Neural cell (in vitro differentiated cells): Measurements from ENCODE around the gene CYP46A1. TPM values are rescaled to one million over a fixed set of nuclear protein-coding genes. Genes with fewer than 3 reads are reported as not detected.

Source experiments
- H2AFZ ChIP-seq: fragments of 200-600, 300-800 bp; sonication (generic), shearing (Covaris generic); 2 replicates; pipeline ENCODE4 v1.6.0; 2014; ENCODE audit warnings: low read depth, mild to moderate bottlenecking, antibody characterized with exemption, low read length, moderate library complexity
- H3F3A ChIP-seq: fragments of 200-600 bp; shearing (Covaris generic); 2 replicates; pipeline ENCODE4 v1.6.1; 2016; ENCODE audit warnings: mild to moderate bottlenecking, moderate library complexity, mixed read lengths, antibody characterized with exemption, low read length; ENCODE audit not compliant: insufficient read depth, poor library complexity, severe bottlenecking
- H3K27ac ChIP-seq: fragments of 200-600, 300-800 bp; sonication (generic), shearing (Covaris generic); 2 replicates; pipeline ENCODE4 v1.5.1; 2014; ENCODE audit warnings: mild to moderate bottlenecking, low read length, moderate library complexity
- H3K27me3 ChIP-seq: fragments of 300-800, 200-600 bp; sonication (generic), shearing (Covaris generic); 2 replicates; pipeline ENCODE4 v1.6.0; 2014; ENCODE audit warnings: mild to moderate bottlenecking, low read depth, low read length, moderate library complexity; ENCODE audit not compliant: insufficient read depth
- H3K36me3 ChIP-seq: fragments of 300-800, 200-600 bp; sonication (generic), shearing (Covaris generic); 2 replicates; pipeline ENCODE4 v1.5.1; 2014; ENCODE audit warnings: mild to moderate bottlenecking, antibody characterized with exemption, low read length, moderate library complexity; ENCODE audit not compliant: insufficient read depth
- H3K4me2 ChIP-seq: fragments of 300-800, 200-600 bp; sonication (generic), shearing (Covaris generic); 2 replicates; pipeline ENCODE4 v1.6.0; 2014; ENCODE audit warnings: mild to moderate bottlenecking, low read length
- H3K4me3 ChIP-seq: fragments of 300-800, 200-600 bp; sonication (generic), shearing (Covaris generic); 2 replicates; pipeline ENCODE4 v1.5.1; 2014; ENCODE audit warnings: mild to moderate bottlenecking, low read length, moderate library complexity
- H3K79me2 ChIP-seq: fragments of 200-600 bp; shearing (Covaris generic); replicated peaks from 2 replicates; pipeline ENCODE4 v1.6.0; 2014; ENCODE audit warnings: mild to moderate bottlenecking, low read length, moderate library complexity; ENCODE audit not compliant: insufficient read depth
- H3K9ac ChIP-seq: fragments of 300-800, 200-600 bp; sonication (generic), shearing (Covaris generic); 2 replicates; pipeline ENCODE4 v1.6.1; 2016; ENCODE audit warnings: mild to moderate bottlenecking, low read length, mixed read lengths
- H3K9me2 ChIP-seq: fragments of 200-600 bp; shearing (Covaris generic); 2 replicates; pipeline ENCODE4 v1.6.1; 2016; ENCODE audit warnings: mild to moderate bottlenecking, low read length, mixed read lengths; ENCODE audit not compliant: insufficient read depth
- H3K9me3 ChIP-seq: fragments of 200-600, 300-800 bp; sonication (generic), shearing (Covaris generic); 2 replicates; pipeline ENCODE4 v1.6.1; 2016; ENCODE audit warnings: mild to moderate bottlenecking, mixed run types, low read length, moderate library complexity, mixed read lengths
- H4K20me1 ChIP-seq: fragments of 200-600 bp; shearing (Covaris generic); 2 replicates; pipeline ENCODE4 v1.6.1; 2016; ENCODE audit warnings: mild to moderate bottlenecking, mixed run types; ENCODE audit not compliant: insufficient read depth
- CTCF ChIP-seq: fragments of 450-650 bp; IDR thresholded peaks from 2 replicates; pipeline ENCODE4 v1.5.1; 2014; ENCODE audit warnings: antibody characterized with exemption, mild to moderate bottlenecking, moderate library complexity; ENCODE audit not compliant: poor library complexity, severe bottlenecking
- EP300 ChIP-seq: fragments of 450-650 bp; conservative IDR thresholded peaks from 2 replicates; pipeline ENCODE4 v1.6.1; 2014; ENCODE audit warnings: antibody characterized with exemption, mild to moderate bottlenecking, moderate library complexity; ENCODE audit not compliant: poor library complexity, severe bottlenecking
- EZH2 ChIP-seq: fragments of 200-600, 300-800 bp; shearing (Covaris generic), sonication (generic); IDR thresholded peaks from 2 replicates; pipeline ENCODE4 v1.6.1; 2014; ENCODE audit warnings: antibody characterized with exemption, low read length, borderline replicate concordance, mild to moderate bottlenecking; ENCODE audit not compliant: insufficient read depth, poor library complexity, severe bottlenecking
- MXI1 ChIP-seq: fragments of 450-650 bp; conservative IDR thresholded peaks from 2 replicates; pipeline ENCODE4 v1.6.1; 2014; ENCODE audit warnings: antibody characterized with exemption, mild to moderate bottlenecking; ENCODE audit not compliant: poor library complexity, severe bottlenecking
- POLR2AphosphoS5 ChIP-seq: IDR thresholded peaks from 2 replicates; pipeline ENCODE4 v1.6.1; 2012
- RAD21 ChIP-seq: fragments of 450-650 bp; conservative IDR thresholded peaks from 2 replicates; pipeline ENCODE4 v1.6.1; 2014; ENCODE audit warnings: antibody characterized with exemption, mild to moderate bottlenecking, moderate library complexity
- REST ChIP-seq: IDR thresholded peaks from 2 replicates; pipeline ENCODE4 v1.6.1; 2012; ENCODE audit warnings: borderline replicate concordance
- TAF1 ChIP-seq: IDR thresholded peaks from 2 replicates; pipeline ENCODE4 v1.6.1; 2012; ENCODE audit warnings: low read depth
- polyA plus RNA-seq: library from polyadenylated mRNA; depleted of rRNA; stranded (reverse); fragments of >200 nt; gene quantifications from 2 replicates; pipeline ENCODE4 v1.2.3, GENCODE V29; 2014

CYP46A1 gene
- polyA plus RNA-seq, 1 donor from 2014 or later, result 5.4 TPM

GRCh38 chr14:99651953-99652746 lies 31.9 kb upstream of the CYP46A1 start:
- Histone ChIP-seq H3K9me2 (no peaks in the 10 kb centered on the region), H3K79me2 (no peaks in the 10 kb centered on the region), H3K27me3 (no peaks in the 10 kb centered on the region), H2AFZ (no peak overlapping the region), H4K20me1 (no peaks in the 10 kb centered on the region), H3K27ac (no peak overlapping the region), H3K4me3 (no peak overlapping the region), H3F3A (no peaks in the 10 kb centered on the region), H3K4me2 (no peak overlapping the region), H3K9me3 (no peaks in the 10 kb centered on the region), H3K9ac (no peak overlapping the region), H3K36me3 (no peaks in the 10 kb centered on the region)
- TF ChIP-seq POLR2AphosphoS5 (no peak), EP300 (no peak)

- no peak for TF ChIP-seq RAD21
- no peak for TF ChIP-seq POLR2AphosphoS5
- no peak for TF ChIP-seq REST
- TF ChIP-seq CTCF, result no peak
- TF ChIP-seq EP300, result no peak
- no peak for TF ChIP-seq TAF1
- Histone ChIP-seq H2AFZ (no peak overlapping the region), H3K4me2 (no peak overlapping the region), H3F3A (no peaks in the 10 kb centered on the region), H3K36me3 (no peaks in the 10 kb centered on the region), H4K20me1 (no peaks in the 10 kb centered on the region), H3K79me2 (no peaks in the 10 kb centered on the region), H3K4me3 (no peak overlapping the region), H3K27me3 (no peaks in the 10 kb centered on the region), H3K9ac (no peak overlapping the region), H3K9me2 (no peaks in the 10 kb centered on the region), H3K27ac (no peak overlapping the region), H3K9me3 (no peaks in the 10 kb centered on the region)
Measured at GRCh38 chr14:99654235-99654985, 29.7 kb upstream of the CYP46A1 start.

GRCh38 chr14:99655521-99655920 lies 28.6 kb upstream of the CYP46A1 start:
- no peak overlapping the region for H3K27ac ChIP-seq
- H2AFZ ChIP-seq, result no peak overlapping the region
- no peaks in the 10 kb centered on the region for H3F3A ChIP-seq
- H3K79me2 ChIP-seq, result no peaks in the 10 kb centered on the region
- no peak overlapping the region for H3K4me2 ChIP-seq
- no peaks in the 10 kb centered on the region for H3K36me3 ChIP-seq
- H4K20me1 ChIP-seq, result no peaks in the 10 kb centered on the region
- H3K4me3 ChIP-seq, result no peak overlapping the region
- no peaks in the 10 kb centered on the region for H3K9me2 ChIP-seq
- H3K9me3 ChIP-seq, result no peaks in the 10 kb centered on the region
- no peak overlapping the region for H3K9ac ChIP-seq
- no peaks in the 10 kb centered on the region for H3K27me3 ChIP-seq
- TF ChIP-seq EP300 (no peak), MXI1 (no peak), CTCF (no peak), REST (no peak), RAD21 (no peak), TAF1 (no peak), POLR2AphosphoS5 (no peak), EZH2 (no peak)
